Skeletal muscle tissue (tissue), 4 donors: ENCODE results near the gene RIMBP2. TPM values are rescaled to one million over a fixed set of nuclear protein-coding genes. Genes with fewer than 3 reads are reported as not detected.

Experiments used
- H3K27ac ChIP-seq: one replicate; pipeline ENCODE4 v1.7.0; 2013; ENCODE audit warnings: mild to moderate bottlenecking, low read depth, low read length, inconsistent platforms
- H3K27me3 ChIP-seq, 3 donors: one replicate each; pipeline ENCODE4 v1.7.0; 2013; ENCODE audit warnings: low read length in 3 of 3; ENCODE audit not compliant: control insufficient read depth in 3 of 3, insufficient read depth in 3 of 3
- H3K36me3 ChIP-seq, 3 donors: one replicate each; pipeline ENCODE4 v1.7.0; 2013; ENCODE audit warnings: low read length in 3 of 3; ENCODE audit not compliant: control insufficient read depth in 3 of 3, insufficient read depth in 3 of 3
- H3K4me1 ChIP-seq, 3 donors: one replicate each; pipeline ENCODE4 v1.7.0; 2013; ENCODE audit warnings: low read length in 3 of 3, mild to moderate bottlenecking in 3 of 3; ENCODE audit not compliant: control insufficient read depth in 3 of 3, insufficient read depth in 3 of 3
- H3K4me3 ChIP-seq, 3 donors: one replicate each; pipeline ENCODE4 v1.7.0; 2013; ENCODE audit warnings: low read length in 3 of 3
- H3K9ac ChIP-seq, 3 donors: one replicate each; pipeline ENCODE4 v1.7.0; 2013; ENCODE audit warnings: low read length in 3 of 3, mild to moderate bottlenecking in 3 of 3, moderate library complexity in 2 of 3, low read depth in 1 of 3
- H3K9me3 ChIP-seq, 3 donors: one replicate each; pipeline ENCODE4 v1.7.0; 2013; ENCODE audit warnings: low read length in 3 of 3; ENCODE audit not compliant: control insufficient read depth in 3 of 3
- total RNA-seq: library from RNA; depleted of rRNA; stranded (reverse); fragments of >200 nt; gene quantifications from one replicate; pipeline ENCODE4 v1.2.3, GENCODE V29; 2014
- donor health status: Osteomylitis.

Gene RIMBP2
- total RNA-seq, 1 donor from 2014 or later, result 2.6 TPM

DNA sequence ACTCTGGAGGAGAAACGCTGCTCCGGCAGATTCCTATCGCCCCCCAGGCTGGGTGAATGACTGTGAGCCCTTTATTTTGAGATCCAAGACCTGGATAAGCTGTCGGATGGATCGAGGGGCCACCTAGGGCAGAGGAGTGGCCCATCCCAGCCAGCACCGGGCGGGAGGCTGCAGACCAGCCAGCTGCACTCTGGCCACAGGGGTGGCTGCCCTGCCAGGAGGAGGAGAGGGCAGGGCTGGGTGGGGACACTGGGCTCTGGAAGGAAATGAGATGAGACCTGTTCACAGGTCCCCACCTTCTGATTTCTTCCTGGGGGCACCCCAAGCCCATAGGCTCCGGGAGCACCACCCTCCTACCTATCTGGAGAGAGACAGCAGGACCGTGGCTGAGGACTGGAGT, 238.4 kb downstream of the RIMBP2 start:
- H3K36me3 ChIP-seq, result no peaks in the 10 kb centered on the region

DNA sequence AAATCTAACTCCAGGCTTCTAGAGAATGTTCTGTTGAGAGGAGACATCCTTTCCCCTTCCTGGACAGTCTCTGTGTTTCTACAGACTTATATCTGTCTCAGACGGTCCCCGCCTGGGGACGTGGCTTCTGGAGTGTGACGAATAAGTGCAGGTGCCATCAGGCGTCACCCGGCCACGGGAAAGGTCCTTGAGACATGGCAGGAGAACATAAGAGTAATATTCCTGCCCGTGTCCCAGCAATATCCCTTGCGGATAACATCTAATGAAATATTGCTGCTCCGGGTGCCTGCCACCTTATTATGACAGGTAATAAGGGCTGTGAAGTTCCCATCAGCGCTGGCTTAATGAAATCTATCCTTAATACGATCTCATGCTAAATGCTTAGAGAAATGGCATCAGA, 238.8 kb downstream of the RIMBP2 start:
- no peak overlapping the region for H3K9ac ChIP-seq
- H3K27ac ChIP-seq, result no peak overlapping the region
- no peaks in the 10 kb centered on the region for H3K9me3 ChIP-seq
- H3K27me3 ChIP-seq, result peaks cover 0 to 47% (median 21%) of the 10 kb centered on the region in 3 donors
- H3K4me3 ChIP-seq, result no peak overlapping the region
- H3K36me3 ChIP-seq, result no peaks in the 10 kb centered on the region
- peaks cover 0 to 8% (median 8%) of the 10 kb centered on the region in 3 donors for H3K4me1 ChIP-seq

More for the DNA sequence above, 238.4 kb downstream of the RIMBP2 start:
- Histone ChIP-seq H3K9ac (no peak overlapping the region), H3K9me3 (no peaks in the 10 kb centered on the region), H3K4me1 (peaks cover 0 to 8% (median 8%) of the 10 kb centered on the region in 3 donors), H3K27me3 (peaks cover 0 to 47% (median 25%) of the 10 kb centered on the region in 3 donors), H3K4me3 (no peak overlapping the region), H3K27ac (no peak overlapping the region)

- no peaks in the 10 kb centered on the region for H3K9me3 ChIP-seq
- H3K9ac ChIP-seq, result no peak overlapping the region
- peaks cover 0 to 8% (median 8%) of the 10 kb centered on the region in 3 donors for H3K4me1 ChIP-seq
- no peak overlapping the region for H3K27ac ChIP-seq
- H3K36me3 ChIP-seq, result no peaks in the 10 kb centered on the region
- no peak overlapping the region for H3K4me3 ChIP-seq
- peaks cover 0 to 47% (median 17%) of the 10 kb centered on the region in 3 donors for H3K27me3 ChIP-seq
These were observed 239.5 kb downstream of the RIMBP2 start for GRCh38 chr12:130476451-130477135.

DNA sequence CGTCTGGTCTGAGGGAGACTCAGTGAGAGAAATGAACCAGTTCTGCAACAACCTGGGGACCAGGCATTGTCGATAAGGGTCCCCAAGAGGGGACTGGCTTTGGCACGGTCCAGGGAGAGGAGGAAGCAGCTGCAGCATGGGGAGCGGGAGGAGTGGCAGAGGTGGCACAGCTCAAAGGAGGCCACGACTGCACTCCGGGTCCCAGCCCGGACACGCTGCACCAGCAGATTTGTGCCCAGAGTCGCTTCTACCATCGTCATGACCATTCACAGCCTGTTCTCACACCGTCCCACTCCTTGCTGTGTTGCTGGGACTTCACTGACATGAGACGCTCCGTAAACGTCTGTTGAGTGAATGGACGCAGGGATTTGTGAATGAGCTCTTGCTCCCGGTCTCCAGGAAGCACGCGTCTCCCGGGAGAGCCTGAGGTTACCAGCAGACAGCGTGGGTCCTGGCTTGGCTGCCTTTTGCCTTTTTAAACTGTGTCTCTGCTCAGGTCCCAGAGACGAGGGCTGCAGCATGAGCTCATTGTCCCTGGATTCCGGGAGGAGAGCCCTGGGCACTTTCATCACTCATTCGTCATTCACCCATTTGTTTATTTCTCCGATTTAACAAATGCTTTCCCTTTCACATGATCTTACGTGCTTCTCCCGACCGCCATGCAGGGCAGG, 241.4 kb downstream of the RIMBP2 start:
- no peak overlapping the region for H3K9ac ChIP-seq
- no peak overlapping the region for H3K4me3 ChIP-seq
- peaks cover 0 to 8% (median 8%) of the 10 kb centered on the region in 3 donors for H3K4me1 ChIP-seq
- no peak overlapping the region for H3K27ac ChIP-seq
- H3K36me3 ChIP-seq, result no peaks in the 10 kb centered on the region
- peaks cover 0 to 44% (median 17%) of the 10 kb centered on the region in 3 donors for H3K27me3 ChIP-seq
- no peaks in the 10 kb centered on the region for H3K9me3 ChIP-seq

DNA sequence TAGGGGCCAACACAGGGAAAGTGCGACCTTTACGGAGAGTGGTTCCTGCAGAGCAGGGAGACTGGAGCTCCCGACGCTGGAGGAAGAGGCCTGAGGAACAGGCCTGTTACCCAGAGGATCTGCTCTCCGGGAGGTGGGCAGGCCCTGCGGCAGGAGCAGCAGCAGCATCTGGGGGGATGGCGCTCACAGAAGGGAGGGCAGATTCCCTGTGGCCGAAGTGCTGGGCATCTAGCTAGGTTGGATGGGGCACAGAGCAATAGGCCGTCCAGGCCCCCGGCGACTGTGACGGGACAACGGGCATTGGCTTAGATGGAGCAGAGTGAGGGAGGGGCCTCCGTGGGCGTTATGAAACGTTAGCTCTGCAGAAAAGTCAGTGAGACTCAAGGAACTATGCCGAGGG, 242.8 kb downstream of the RIMBP2 start:
- Histone ChIP-seq H3K27me3 (peaks cover 0 to 39% (median 17%) of the 10 kb centered on the region in 3 donors), H3K27ac (no peak overlapping the region), H3K9ac (no peak overlapping the region), H3K4me3 (no peak overlapping the region), H3K9me3 (no peaks in the 10 kb centered on the region), H3K36me3 (no peaks in the 10 kb centered on the region), H3K4me1 (no peaks in the 10 kb centered on the region)

- Histone ChIP-seq H3K27me3 (peaks cover 0 to 26% (median 14%) of the 10 kb centered on the region in 3 donors), H3K27ac (no peak overlapping the region), H3K4me1 (no peaks in the 10 kb centered on the region), H3K9ac (no peak overlapping the region), H3K36me3 (no peaks in the 10 kb centered on the region), H3K9me3 (peaks cover 0 to 7% (median 4%) of the 10 kb centered on the region in 3 donors), H3K4me3 (no peak overlapping the region)
These were observed 245.1 kb downstream of the RIMBP2 start for GRCh38 chr12:130470969-130471368.

GRCh38 chr12:130469552-130469951, 246.5 kb downstream of the RIMBP2 start:
- Histone ChIP-seq H3K27me3 (peaks cover 0 to 19% (median 10%) of the 10 kb centered on the region in 3 donors), H3K9ac (no peak overlapping the region), H3K27ac (no peak overlapping the region), H3K9me3 (peaks cover 0 to 7% (median 4%) of the 10 kb centered on the region in 3 donors), H3K36me3 (no peaks in the 10 kb centered on the region), H3K4me1 (no peaks in the 10 kb centered on the region), H3K4me3 (no peak overlapping the region)

GRCh38 chr12:130468700-130469245, 247.3 kb downstream of the RIMBP2 start:
- no peaks in the 10 kb centered on the region for H3K36me3 ChIP-seq
- H3K27me3 ChIP-seq, result peaks cover 0 to 20% (median 14%) of the 10 kb centered on the region in 3 donors
- H3K9ac ChIP-seq, result no peak overlapping the region
- no peak overlapping the region for H3K4me3 ChIP-seq
- H3K27ac ChIP-seq, result no peak overlapping the region
- no peaks in the 10 kb centered on the region for H3K4me1 ChIP-seq
- peaks cover 0 to 7% (median 4%) of the 10 kb centered on the region in 3 donors for H3K9me3 ChIP-seq

DNA sequence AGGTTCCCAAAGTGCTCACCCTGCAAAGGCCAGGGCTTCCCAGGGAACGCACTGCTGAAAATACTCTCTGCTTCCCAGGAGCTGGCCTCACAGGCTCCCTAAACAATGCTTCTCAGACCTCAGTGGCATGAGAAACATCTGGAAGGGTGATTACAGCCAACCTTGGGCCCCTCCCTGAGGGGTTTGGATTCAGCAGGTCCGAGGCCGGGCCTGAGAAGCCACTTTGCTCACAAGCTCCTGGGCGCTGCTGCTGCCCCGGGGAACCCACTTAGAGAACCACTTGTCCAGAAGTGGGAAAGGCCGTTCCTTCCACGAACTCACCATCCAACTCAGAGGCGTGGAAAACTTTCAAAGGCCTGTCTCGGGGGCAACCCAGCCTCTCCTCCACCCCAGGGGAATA, 247.9 kb downstream of the RIMBP2 start:
- Histone ChIP-seq H3K27ac (no peak overlapping the region), H3K9me3 (peaks cover 0 to 7% (median 4%) of the 10 kb centered on the region in 3 donors), H3K27me3 (peaks cover 0 to 19% (median 18%) of the 10 kb centered on the region in 3 donors), H3K4me3 (no peak overlapping the region), H3K9ac (no peak overlapping the region), H3K4me1 (no peaks in the 10 kb centered on the region), H3K36me3 (no peaks in the 10 kb centered on the region)

DNA sequence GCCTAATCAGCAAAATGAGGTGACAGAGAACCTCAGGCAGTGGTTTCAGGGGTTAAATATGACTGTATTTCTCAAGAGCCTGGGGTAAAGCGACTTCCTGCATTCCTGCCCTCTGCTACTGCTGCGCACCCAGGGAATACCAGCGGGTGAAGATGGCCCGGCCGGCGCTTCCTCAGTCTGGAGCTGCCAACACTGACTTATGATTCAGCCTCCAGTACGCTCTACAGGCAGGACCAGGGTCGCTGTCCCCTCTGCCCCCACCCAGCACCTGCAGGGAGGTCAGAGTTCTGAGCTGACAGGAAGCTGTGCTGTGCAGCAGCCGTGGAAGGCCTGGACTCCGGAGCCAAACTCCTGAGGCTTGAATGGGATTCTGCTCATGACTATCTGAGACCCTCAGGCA, 250.5 kb downstream of the RIMBP2 start:
- Histone ChIP-seq H3K9ac (no peak overlapping the region), H3K27ac (no peak overlapping the region), H3K4me1 (no peaks in the 10 kb centered on the region), H3K4me3 (no peak overlapping the region), H3K9me3 (peaks cover 0 to 7% (median 4%) of the 10 kb centered on the region in 3 donors), H3K36me3 (no peaks in the 10 kb centered on the region), H3K27me3 (peaks cover 0 to 26% (median 20%) of the 10 kb centered on the region in 3 donors)
